Activated naive CD4-positive, alpha-beta T cell treated with anti-CD3 and anti-CD28 coated beads, Interleukin-2, amount 50 U/mL, for 72 hours (primary cell): ENCODE results near the gene HTR3C. TPM values are rescaled to one million over a fixed set of nuclear protein-coding genes. Genes with fewer than 3 reads are reported as not detected.
"Not testable (repeated sequence)": the region's sequence is repeated elsewhere in the genome, so short reads cannot be mapped to it uniquely, and the experiment has no call there.

Experiments
- ATAC-seq, 2 donors: fragments of 150-1000 bp; cut with Tn5 transposase; 2 replicates each; pipeline ENCODE4 v1.10.0; 2021; ENCODE audit warnings: mild to moderate bottlenecking in 2 of 2, moderate library complexity in 2 of 2
- DNase-seq, 2 donors: peaks; one replicate each; pipeline ENCODE4 v3.0.0; 2021 to 2022; ENCODE audit warnings: low spot score in 2 of 2
- H3K27ac Mint-ChIP-seq, 2 donors: one replicate each; pipeline ENCODE4 v1.8.0; 2022; ENCODE audit warnings: mild to moderate bottlenecking in 2 of 2, mixed read lengths in 2 of 2
- H3K36me3 Mint-ChIP-seq, 2 donors: one replicate each; pipeline ENCODE4 v1.8.0; 2022; ENCODE audit warnings: mixed read lengths in 2 of 2
- H3K9me3 Mint-ChIP-seq, 2 donors: one replicate each; pipeline ENCODE4 v1.8.0; 2022; ENCODE audit warnings: mixed read lengths in 2 of 2
- total RNA-seq, 2 donors: library from RNA; stranded (reverse); gene quantifications; one replicate each; pipeline ENCODE4 v1.2.3, GENCODE V29; 2022

Gene HTR3C
- total RNA-seq, 2 donors from 2014 or later = not detected

DNA sequence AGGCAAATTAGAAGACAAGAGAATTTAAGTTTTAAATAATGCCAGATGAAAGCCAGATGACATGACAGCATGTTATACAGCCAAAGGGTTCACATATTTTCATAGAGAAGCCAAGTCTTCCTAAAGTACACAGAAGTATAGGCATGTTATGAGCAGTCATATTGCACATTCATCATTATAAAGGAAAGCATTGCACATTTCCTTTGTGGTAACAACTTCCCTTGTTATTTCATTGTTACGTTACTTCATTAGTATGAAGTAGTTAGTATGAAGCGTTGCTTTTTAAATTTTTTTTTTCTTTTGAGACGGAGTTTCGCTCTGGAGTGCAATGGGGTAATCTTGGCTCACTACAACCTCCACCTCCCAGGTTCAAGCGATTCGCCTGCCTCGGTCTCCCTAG is 30.5 kb upstream of the HTR3C start:
- peak in 1 of 2 donors; percentile 12 for ATAC-seq
- H3K36me3 Mint-ChIP-seq = peaks cover 0 to 4% of the 10 kb centered on the region in 2 donors

DNA sequence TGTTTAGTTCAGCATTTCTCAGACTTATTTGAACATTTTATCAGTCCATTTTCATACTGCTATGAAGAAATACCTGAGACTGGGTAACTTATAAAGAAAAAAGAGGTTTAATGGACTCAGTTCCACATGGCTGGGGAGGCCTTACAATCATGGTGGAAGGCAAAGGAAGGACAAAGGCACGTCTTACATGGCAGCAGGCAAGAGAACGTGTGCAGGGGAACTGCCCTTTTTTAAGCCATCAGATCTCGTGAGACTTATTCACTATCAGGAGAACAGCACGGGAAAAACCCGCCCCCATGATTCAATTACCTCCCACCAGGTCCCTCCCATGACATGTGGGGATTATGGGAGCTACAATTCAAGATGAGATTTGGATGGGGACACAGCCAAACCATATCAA is 27.6 kb upstream of the HTR3C start:
- not testable (repeated sequence) for DNase-seq, H3K27ac Mint-ChIP-seq, ATAC-seq, H3K9me3 Mint-ChIP-seq, H3K36me3 Mint-ChIP-seq

More for the DNA sequence above, 30.5 kb upstream of the HTR3C start:
- H3K9me3 Mint-ChIP-seq = no peaks in the 10 kb centered on the region
- DNase-seq = no peak
- no peak overlapping the region for H3K27ac Mint-ChIP-seq

DNA sequence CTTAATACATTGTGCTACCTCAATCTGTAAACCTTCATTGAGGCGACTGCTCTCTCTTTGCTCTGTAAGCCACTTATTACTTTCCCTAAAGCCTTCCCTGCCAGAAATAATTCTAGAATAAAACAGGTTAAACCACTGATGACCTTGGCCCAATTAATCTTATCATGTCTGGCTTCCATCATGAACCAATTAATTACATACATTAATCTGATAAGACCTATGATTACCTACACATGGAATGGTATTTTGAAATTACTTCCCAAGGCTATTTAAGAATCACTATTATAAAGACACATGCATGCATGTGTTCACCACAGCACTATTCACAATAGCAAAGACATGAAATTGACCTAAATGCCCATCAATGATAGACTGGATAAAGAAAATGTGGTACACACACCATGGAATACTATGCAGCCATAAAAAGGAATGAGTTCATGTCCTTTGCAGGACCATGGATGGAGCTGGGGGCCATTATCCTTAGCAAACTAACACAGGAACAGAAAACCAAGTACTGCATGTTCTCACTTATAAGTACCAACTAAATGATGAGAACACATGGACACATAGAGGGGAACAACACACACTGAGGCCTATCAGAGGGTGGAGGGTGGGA is 24.5 kb upstream of the HTR3C start:
- not testable (repeated sequence) for H3K36me3 Mint-ChIP-seq, DNase-seq, H3K27ac Mint-ChIP-seq, ATAC-seq, H3K9me3 Mint-ChIP-seq

DNA sequence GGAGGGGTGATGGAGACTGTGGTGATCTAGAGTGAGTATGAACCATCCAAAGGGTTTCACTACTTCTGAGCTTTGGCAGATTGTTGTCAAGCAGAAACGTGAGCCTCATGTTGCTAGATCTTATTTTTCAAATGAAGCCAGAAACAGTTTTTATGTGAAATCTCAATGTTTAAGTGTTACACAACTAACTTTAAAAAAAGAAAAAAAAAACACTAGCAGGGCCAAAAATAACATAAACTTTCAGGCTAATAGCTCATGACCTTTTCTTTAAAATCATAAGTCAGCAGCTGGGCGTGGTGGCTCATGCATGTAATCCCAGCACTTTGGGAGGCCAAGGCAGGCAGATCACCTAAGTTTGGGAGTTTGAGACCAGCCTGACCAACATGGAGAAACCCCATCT is 23.4 kb upstream of the HTR3C start:
- H3K27ac Mint-ChIP-seq = no peak overlapping the region
- H3K36me3 Mint-ChIP-seq = no peaks in the 10 kb centered on the region
- DNase-seq (no peak), ATAC-seq (no peak)
- no peaks in the 10 kb centered on the region for H3K9me3 Mint-ChIP-seq

DNA sequence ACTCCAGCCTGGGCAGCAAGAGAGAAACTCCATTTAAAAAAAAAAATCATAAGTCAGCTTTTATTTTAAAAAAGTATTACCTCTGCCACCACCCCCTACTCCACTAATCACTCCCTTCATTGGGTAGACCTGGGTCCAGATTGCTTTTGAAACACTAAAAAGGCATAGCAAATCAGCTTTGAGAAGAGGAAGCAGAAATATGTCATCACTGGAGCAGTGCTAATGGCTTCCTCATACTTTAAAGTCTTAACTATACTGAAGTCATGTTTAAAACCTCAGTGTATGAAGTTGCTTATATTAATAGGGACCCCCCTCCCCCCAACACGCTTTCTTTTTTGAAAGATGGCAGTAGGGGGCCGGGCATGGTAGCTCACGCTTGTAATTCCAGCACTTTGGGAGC is 22.3 kb upstream of the HTR3C start:
- H3K27ac Mint-ChIP-seq = no peak overlapping the region
- no peak for DNase-seq
- H3K36me3 Mint-ChIP-seq = no peaks in the 10 kb centered on the region
- no peaks in the 10 kb centered on the region for H3K9me3 Mint-ChIP-seq
- ATAC-seq = no peak

DNA sequence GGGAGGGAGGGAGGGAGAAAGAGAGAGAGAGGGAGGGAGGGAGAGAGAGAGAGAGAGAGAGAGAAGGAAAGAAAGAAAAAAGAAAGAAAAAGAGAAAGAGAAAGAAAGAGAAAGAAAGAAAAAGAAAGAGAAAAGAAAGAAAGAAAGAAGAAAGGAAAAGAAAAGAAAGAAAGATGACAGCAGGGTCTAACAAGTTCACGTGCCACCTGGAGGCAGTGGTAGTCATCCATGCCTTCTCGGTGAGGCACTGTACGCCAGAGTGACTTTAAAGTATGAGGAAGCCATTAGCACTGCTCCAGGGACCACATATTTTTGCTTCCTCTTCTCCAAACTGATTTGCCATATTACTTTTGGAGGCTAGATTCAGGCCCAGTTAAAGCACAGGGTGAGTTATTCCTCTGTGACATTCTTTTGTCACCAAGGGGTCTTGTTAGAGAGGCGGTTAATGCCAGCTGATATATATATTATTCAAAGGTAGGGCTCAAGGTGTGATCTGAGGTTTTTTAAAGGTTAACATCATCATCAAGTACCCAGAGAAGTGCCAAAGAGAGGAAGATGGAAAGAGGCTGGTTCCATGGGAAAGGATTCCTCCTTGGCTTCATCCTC is 21.6 kb upstream of the HTR3C start, which contains the start of gene HTR3D:
HTR3D (plus strand) TSS at position 556 of the 606 bp plus-strand sequence; CDS start at position 556, 0 bp downstream.
- Mint-ChIP-seq H3K36me3 (no peaks in the 10 kb centered on the region), H3K27ac (no peak within 1 kb of the TSS), H3K9me3 (no peaks in the 10 kb centered on the region)
- no peak for DNase-seq
- no peak for ATAC-seq

DNA sequence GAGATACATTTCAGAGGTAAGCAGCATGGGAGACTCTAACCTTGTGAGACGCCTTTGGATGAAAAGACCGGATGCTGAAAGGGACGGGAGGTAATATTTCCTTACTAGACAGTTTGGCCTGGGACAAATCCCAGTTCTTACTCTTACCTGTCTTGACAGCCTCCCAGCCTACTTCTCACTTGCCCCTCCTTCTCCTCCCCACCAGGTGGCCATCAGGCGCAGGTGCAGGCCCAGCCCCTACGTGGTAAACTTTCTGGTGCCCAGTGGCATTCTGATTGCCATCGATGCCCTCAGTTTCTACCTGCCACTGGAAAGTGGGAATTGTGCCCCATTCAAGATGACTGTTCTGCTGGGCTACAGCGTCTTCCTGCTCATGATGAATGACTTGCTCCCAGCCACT is 15.0 kb upstream of the HTR3C start:
- ATAC-seq (no peak), DNase-seq (no peak)
- no peak overlapping the region for H3K27ac Mint-ChIP-seq
- no peaks in the 10 kb centered on the region for H3K9me3 Mint-ChIP-seq
- no peaks in the 10 kb centered on the region for H3K36me3 Mint-ChIP-seq

DNA sequence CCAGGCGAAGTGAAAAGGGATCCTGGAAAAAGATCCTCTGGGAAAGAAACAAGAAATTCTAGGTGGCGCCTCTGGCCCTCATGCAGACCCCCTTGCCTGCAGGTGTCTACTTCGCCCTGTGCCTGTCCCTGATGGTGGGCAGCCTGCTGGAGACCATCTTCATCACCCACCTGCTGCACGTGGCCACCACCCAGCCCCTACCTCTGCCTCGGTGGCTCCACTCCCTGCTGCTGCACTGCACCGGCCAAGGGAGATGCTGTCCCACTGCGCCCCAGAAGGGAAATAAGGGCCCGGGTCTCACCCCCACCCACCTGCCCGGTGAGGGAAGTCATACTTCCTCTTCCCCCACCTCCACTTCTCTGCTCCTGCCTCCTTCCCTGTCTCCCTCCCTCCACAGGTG is 14.5 kb upstream of the HTR3C start:
- H3K9me3 Mint-ChIP-seq, DNase-seq, ATAC-seq, H3K27ac Mint-ChIP-seq, H3K36me3 Mint-ChIP-seq: not testable (repeated sequence)

DNA sequence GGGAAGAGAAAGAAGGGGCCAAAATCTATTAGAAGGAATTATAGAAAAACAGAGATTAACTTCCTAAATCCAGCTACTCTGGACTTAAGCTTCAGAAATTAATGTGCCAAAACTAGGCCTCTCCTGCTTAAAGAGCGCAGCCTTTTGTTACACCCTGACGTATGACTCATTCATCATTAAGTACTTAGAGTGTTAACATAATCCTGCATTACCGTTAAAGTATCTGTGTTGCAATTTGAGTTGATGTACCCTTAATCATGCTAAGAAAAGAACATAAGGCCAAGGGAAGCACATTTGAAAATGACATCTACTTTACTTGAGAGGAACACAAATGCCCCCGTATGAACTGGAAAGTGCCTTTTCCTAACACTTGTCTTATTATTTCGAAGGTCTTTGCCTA is 13.4 kb upstream of the HTR3C start:
- DNase-seq (no peak), ATAC-seq (no peak)
- Mint-ChIP-seq H3K27ac (no peak overlapping the region), H3K36me3 (no peaks in the 10 kb centered on the region), H3K9me3 (no peaks in the 10 kb centered on the region)

DNA sequence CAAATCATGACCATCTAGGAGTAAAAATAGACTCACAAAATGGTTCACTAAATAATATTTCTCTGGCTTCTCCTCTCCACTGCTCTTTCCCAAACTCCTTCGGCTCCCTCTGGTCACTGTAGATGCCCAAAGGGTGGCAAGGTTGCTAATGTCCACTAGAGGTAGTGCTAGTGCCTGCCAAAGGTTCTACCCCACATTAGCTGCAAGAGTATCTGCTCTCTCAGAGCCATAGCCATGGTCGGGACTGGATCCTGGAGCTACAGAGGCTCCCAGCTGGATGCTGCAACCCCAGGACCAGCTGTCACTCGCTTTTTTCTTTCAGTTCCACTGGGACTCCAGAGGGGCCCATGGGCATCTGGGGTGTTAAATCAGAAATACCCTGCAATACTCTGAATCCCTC is 12.8 kb upstream of the HTR3C start:
- Mint-ChIP-seq H3K36me3 (no peaks in the 10 kb centered on the region), H3K9me3 (no peaks in the 10 kb centered on the region), H3K27ac (no peak overlapping the region)
- DNase-seq (no peak), ATAC-seq (no peak)

DNA sequence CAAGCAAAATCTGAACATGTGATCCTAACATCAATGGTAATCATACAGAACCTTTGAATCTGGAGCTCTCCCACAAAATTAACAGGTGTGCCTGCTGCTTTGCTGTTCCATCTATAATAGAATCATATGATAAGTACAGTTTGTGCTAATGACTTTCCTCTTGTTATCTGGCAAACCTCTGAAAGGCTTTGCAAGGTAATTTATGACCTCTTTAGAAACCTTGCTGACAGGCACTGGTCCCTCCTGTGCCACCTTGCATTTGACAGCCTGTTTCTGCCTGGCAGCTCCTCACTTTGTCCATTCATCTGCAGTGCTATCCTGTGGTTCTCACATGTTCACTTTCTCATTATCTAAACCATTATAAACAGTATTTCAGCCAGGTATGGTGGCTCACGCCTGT is 10.2 kb upstream of the HTR3C start:
- DNase-seq = no peak
- Mint-ChIP-seq H3K27ac (no peak overlapping the region), H3K36me3 (no peaks in the 10 kb centered on the region), H3K9me3 (no peaks in the 10 kb centered on the region)
- ATAC-seq = no peak

DNA sequence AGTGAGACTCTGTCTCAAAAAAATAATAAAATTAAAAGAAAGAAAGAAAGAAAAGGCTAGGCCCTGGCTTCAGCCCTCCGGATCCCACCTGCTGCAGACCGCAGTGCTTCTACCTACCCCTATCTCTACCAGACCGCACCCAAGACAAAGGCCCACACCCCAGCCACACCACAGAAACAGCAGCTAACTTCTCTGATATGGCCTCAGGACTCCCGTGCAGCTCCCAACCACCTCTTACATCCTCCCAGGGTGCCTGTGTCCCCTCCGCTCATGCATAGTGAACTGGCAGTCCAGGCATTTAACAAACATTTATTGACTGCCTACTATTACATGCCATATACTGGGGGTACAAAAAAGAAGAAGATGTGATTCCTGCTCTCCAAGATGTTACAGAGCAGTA is 6.9 kb upstream of the HTR3C start:
- H3K9me3 Mint-ChIP-seq = no peaks in the 10 kb centered on the region

DNA sequence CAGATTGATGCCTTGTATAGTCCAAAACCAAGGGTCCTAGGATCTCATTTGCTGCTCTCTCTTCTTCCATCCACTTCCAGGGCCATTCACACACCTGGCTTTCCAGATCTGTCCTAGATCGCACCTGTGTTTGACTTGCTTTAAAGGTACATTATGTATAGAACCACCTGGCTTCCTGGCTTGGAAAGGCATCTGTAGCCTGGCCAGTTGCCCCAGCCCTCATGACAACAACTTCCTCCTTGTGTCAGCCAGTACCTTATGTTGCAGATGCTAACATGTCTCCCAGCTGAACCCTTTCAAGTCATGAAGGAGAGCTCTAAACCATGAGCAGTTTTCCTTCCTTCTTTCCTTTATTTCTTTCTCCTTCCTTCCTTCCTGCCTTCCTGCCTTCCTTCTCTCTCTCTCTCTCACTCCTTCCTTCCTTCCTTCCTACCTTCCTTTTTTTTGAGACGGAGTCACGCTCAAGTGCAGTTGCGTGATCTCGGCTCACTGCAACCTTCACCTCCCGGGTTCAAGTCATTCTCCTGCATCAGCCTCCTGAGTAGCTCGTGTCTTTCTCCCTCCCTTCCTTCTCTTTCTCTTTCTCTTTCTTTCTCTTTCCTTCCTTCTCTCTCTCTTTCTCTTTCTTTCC is 2.5 kb upstream of the HTR3C start:
- ATAC-seq (no peak), DNase-seq (no peak)
- H3K27ac Mint-ChIP-seq = no peak overlapping the region
- no peaks in the 10 kb centered on the region for H3K9me3 Mint-ChIP-seq
- no peaks in the 10 kb centered on the region for H3K36me3 Mint-ChIP-seq

More for the DNA sequence above, 6.9 kb upstream of the HTR3C start:
- no peaks in the 10 kb centered on the region for H3K36me3 Mint-ChIP-seq
- H3K27ac Mint-ChIP-seq = no peak overlapping the region
- DNase-seq (no peak), ATAC-seq (no peak)

DNA sequence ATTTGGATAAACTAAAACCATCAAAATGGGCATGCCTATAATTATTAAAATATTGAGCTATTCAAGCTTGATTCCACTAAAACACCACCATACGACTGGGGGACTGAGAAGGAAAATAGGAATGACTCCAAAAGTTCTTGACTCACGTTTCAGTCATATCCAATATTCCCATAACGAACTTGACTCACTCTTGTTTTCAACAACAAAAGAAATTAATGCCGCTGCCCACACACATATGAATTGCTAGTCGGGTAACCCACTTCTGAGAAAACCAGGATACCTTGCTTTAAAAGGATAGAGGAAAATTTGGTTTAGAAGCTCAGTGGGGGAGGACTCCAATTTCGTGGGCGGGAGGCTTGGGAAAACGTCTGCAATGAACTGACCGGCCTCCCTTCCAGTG is 5.2 kb downstream of the HTR3C start:
- no peak for DNase-seq
- Mint-ChIP-seq H3K36me3 (no peaks in the 10 kb centered on the region), H3K9me3 (no peaks in the 10 kb centered on the region), H3K27ac (no peak overlapping the region)
- ATAC-seq = no peak

DNA sequence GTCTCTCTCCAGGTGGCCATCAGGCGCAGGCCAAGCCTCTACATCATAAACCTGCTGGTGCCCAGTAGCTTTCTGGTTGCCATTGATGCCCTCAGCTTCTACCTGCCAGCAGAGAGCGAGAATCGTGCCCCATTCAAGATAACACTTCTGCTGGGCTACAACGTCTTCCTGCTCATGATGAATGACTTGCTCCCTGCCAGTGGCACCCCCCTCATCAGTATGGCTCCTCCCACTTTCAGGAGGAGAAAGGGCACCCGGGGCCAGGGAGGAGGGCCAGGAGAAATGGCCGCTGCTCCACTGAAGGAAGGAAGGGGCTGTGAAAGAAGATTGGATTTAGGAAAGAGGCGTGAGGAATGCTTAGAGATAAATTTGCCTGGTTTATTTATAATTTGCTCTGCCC is 6.6 kb downstream of the HTR3C start:
- no peak for ATAC-seq
- no peaks in the 10 kb centered on the region for H3K36me3 Mint-ChIP-seq
- peak overlapping the region; percentile 4 to 11 for H3K27ac Mint-ChIP-seq

DNA sequence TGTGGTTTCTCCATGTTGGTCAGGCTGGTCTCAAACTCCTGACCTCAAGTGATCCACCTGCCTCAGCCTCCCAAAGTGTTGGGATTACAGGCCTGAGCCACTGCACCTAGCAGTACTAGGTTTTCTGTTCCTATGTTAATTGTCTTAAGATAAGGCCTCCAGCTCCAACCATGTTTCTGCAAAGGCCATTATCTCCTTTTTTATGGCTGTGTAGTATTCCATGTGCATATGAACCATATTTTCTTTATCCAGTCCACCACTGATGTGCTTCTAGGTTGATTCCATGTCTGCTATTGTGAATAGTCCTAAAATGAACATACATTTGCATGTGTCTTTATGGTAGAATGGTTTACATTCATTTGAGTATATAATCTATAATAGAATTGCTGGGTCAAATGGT is 9.8 kb downstream of the HTR3C start:
- H3K36me3 Mint-ChIP-seq = no peaks in the 10 kb centered on the region
- DNase-seq (no peak), ATAC-seq (no peak)
- no peaks in the 10 kb centered on the region for H3K9me3 Mint-ChIP-seq
- no peak overlapping the region for H3K27ac Mint-ChIP-seq

More for the DNA sequence above, 6.6 kb downstream of the HTR3C start:
- H3K9me3 Mint-ChIP-seq = no peaks in the 10 kb centered on the region
- no peak for DNase-seq

DNA sequence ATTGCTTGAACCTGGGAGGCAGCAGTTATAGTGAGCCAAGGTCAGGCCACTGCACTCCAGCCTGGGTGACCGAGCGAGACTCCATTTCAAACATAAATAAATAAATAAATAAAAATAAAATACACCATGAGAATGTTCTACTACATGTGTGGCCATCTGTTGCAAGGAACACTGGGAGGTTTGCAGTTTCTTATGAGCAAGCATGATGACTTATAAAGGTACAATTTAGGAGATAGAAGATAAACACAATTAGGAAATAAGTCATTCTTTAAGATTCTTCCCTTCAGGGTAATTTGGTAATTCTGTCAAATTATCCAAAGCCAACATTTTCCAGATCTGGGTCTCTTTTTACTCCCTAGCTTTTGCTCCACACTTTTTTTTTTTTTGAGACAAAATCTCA is 13.4 kb downstream of the HTR3C start:
- DNase-seq = no peak
- Mint-ChIP-seq H3K9me3 (peaks cover 5 to 8% of the 10 kb centered on the region in 2 donors), H3K36me3 (peaks cover 5 to 7% of the 10 kb centered on the region in 2 donors), H3K27ac (no peak overlapping the region)
- ATAC-seq = no peak

DNA sequence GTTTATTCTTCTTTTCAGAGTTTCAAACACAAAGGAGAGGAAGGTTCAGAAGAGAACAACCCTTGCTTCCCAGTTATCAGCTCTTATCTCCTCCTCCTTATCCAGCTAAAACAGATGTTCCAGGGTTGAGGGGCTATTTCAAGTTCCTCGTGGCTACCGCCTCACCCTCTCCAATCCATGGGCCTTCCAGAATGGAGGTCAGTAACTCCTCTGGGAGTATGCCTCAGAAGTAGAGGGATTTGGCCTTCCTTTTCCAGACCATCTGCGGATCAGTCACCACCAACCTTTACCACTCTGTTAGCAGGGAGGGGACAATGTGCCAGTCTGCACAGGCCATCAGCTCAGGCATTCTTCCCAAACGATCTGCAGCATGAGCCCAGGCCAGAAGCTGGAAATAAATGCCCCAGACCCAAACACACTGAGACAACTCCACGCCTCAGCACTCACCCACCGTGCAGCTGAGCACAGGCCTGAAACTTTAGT is 14.8 kb downstream of the HTR3C start:
- H3K9me3 Mint-ChIP-seq = peaks cover 5 to 8% of the 10 kb centered on the region in 2 donors

More for the DNA sequence above, 14.8 kb downstream of the HTR3C start:
- H3K36me3 Mint-ChIP-seq = peaks cover 6 to 7% of the 10 kb centered on the region in 2 donors
- H3K27ac Mint-ChIP-seq = no peak overlapping the region
- no peak for ATAC-seq
- DNase-seq = no peak
